Skeletal muscle satellite cell (primary cell): ENCODE data around the gene TMEM167B.

Experiments used
- H3K27me3 ChIP-seq: 2 replicates; pipeline ENCODE4 v1.7.0; 2013; ENCODE audit warnings: low read length; ENCODE audit not compliant: control insufficient read depth, insufficient read depth
- H3K36me3 ChIP-seq: 2 replicates; pipeline ENCODE4 v1.7.0; 2013; ENCODE audit warnings: mild to moderate bottlenecking, control low read depth, low read length; ENCODE audit not compliant: insufficient read depth
- H3K4me1 ChIP-seq: 2 replicates; pipeline ENCODE4 v1.7.0; 2013; ENCODE audit warnings: low read length; ENCODE audit not compliant: control insufficient read depth, insufficient read depth
- H3K4me2 ChIP-seq: 2 replicates; pipeline ENCODE4 v1.7.0; 2013; ENCODE audit warnings: mild to moderate bottlenecking, low read length
- H3K4me3 ChIP-seq: 2 replicates; pipeline ENCODE4 v1.7.0; 2013; ENCODE audit warnings: low read length
- H3K9ac ChIP-seq: 2 replicates; pipeline ENCODE4 v1.7.0; 2013; ENCODE audit warnings: mild to moderate bottlenecking, low read depth, low read length, moderate library complexity
- H3K9me3 ChIP-seq: replicated peaks from 2 replicates; pipeline ENCODE4 v1.7.0; 2013; ENCODE audit warnings: mild to moderate bottlenecking, control low read depth, low read length

TMEM167B gene

DNA sequence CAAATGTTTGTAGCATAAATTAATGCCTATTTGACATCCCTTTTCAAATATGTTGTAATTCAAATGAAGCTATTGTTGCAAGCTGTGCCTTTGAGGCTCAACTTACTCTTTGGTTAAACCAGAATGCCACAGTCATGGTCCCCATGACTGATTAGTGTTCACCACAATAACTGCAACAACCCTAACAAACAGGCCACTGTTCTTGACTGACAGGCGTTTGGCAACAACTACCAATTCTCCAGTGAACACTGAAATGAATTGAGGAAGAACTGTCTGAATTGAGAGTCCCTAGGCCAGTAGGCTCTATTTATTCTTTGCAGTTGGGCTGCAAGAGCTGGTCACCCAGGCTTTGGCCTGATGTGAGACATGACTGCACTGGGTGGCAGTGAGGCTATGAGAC is 6.6 kb upstream of the TMEM167B start:
- H3K36me3 ChIP-seq: no peaks in the 10 kb centered on the region
- no peak overlapping the region for H3K4me2 ChIP-seq
- no peak overlapping the region for H3K4me3 ChIP-seq
- no peaks in the 10 kb centered on the region for H3K27me3 ChIP-seq
- H3K9me3 ChIP-seq: no peaks in the 10 kb centered on the region
- H3K9ac ChIP-seq: no peak overlapping the region
- no peaks in the 10 kb centered on the region for H3K4me1 ChIP-seq

DNA sequence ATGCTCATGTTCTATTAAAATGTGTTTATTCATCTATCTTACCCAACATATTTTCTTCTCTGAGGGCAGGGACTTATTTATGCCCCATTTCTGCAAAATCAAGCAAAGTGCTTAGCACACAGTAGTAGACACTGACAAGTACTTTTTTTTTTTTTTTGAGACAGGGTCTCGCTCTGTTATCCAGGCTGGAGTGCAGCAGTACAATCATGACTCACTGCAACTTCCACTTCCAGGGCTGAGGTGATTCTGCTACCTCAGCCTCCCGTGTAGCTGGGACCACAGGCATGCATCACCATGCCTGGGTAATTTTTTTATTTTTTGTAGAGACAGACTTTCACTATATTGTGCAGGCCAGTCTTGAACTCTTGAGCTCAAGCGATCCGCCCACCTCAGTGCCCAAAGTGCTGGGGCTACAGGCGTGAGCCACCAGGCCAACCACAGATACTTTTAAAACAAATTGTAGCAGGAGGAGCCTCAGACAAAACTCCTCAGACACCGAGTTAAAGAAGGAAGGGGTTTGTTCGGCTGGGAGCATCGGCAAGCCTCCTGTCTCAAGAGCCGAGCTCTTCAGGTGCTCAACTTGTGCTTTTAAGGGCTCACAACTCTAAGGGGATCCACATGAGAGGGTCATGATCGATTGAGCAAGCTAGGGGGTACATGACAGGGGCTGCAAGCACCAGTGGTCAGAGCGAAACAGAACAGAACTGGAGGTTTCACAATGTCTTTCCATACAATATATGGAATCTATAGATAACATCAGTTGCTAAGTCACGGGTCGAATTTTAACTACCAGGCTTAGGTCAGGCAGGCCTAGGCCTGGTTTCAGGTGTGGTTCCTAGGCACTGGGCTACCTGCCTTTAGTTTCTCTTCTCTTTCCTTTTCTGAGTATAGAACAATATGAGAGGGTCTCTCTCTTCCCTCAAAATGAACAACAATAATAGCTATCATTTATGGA is 5.7 kb upstream of the TMEM167B start:
- no peaks in the 10 kb centered on the region for H3K27me3 ChIP-seq
- no peak overlapping the region for H3K4me3 ChIP-seq
- H3K9ac ChIP-seq: no peak overlapping the region
- H3K9me3 ChIP-seq: no peaks in the 10 kb centered on the region
- H3K4me2 ChIP-seq: no peak overlapping the region
- H3K4me1 ChIP-seq: no peaks in the 10 kb centered on the region
- no peaks in the 10 kb centered on the region for H3K36me3 ChIP-seq

DNA sequence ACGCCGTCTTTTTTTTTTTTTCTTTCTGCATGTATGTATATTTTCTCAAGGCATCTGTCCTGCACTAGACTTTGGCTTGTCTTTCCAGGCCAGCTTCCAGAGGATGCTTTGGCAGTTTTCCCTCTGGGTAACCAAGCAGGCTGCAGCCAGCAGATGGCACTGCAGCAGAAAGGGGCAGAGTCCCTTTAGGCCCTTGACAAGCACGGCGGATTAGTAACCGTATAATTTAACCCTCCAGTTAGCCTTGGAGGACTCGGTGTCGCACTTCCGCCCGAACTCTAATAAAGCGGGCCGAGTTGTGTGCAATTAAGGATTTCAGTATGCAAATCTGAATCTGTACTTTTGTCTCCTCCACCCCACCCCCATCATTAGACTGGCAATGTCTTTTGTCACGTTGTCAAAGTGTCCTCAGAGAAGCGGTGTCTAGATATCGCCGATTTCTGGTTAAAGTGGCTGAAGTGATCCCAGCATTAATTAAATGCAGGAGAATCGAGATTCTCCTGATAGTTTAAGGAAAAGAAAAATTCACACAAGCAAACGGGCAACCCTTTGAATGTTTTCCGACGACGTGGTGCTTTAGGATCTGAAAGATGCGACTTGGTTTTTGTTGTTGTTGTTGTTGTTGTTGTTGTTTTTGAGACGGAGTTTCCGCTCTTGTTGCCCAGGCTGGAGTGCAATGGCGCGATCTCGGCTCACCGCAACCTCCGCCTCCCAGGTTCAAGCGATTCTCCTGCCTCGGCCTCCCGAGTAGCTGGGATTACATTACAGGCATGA is 1.1 kb upstream of the TMEM167B start:
- Histone ChIP-seq H3K9me3 (no peaks in the 10 kb centered on the region), H3K27me3 (no peaks in the 10 kb centered on the region), H3K4me3 (no peak overlapping the region), H3K4me2 (peak overlapping the region; percentile 87), H3K36me3 (peaks cover 4% of the 10 kb centered on the region), H3K9ac (no peak overlapping the region), H3K4me1 (peaks cover 18% of the 10 kb centered on the region)

DNA sequence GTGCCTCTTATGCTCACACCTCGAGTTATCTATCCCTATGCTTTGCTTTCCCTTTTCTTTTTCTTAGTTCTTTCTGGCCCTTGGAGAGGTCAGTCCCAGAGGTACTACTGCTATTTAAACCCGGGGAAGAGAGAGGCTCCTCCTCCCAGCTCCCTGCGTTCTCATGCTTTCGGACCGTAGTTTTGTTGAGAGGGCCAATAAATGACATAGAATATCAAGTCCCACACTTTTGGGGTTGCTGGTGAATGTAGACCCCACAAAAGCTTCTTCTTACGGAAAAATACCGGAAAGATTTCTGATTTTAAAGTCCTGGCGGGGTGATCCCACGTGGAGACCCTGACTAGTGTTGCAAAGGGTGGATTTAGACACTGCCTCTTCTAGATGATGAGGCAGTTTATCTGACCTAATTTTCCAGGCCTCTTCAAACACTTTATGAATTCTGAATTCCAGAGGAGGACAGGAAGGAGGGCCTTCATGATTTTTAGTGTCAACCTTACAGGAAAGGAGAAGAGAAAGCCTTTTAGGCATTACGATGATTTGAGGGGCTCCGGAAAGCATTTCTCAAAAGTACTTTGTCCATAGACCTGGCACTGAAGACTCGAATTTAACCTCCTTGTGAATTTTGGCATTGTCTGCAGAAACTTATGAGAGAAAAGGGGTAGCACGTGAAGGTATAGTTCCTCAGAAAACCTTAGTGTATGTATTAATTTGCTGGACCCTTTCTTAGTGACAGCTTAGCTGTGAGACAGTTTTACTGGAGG is 694 bp downstream of the TMEM167B start:
- Histone ChIP-seq H3K9me3 (no peaks in the 10 kb centered on the region), H3K27me3 (no peaks in the 10 kb centered on the region), H3K4me1 (peaks cover 21% of the 10 kb centered on the region), H3K4me3 (peak overlapping the region; percentile 85), H3K9ac (peak overlapping the region; percentile 89), H3K4me2 (peak overlapping the region; percentile 87), H3K36me3 (peaks cover 11% of the 10 kb centered on the region)

- H3K27me3 ChIP-seq: no peaks in the 10 kb centered on the region
- H3K4me2 ChIP-seq: peak overlapping the region; percentile 87
- H3K9me3 ChIP-seq: no peaks in the 10 kb centered on the region
- peaks cover 16% of the 10 kb centered on the region for H3K36me3 ChIP-seq
- peak overlapping the region; percentile 89 for H3K9ac ChIP-seq
- H3K4me1 ChIP-seq: peaks cover 21% of the 10 kb centered on the region
- H3K4me3 ChIP-seq: peak overlapping the region; percentile 85
Measured at GRCh38 chr1:109091839-109092193, 1.3 kb downstream of the TMEM167B start.

DNA sequence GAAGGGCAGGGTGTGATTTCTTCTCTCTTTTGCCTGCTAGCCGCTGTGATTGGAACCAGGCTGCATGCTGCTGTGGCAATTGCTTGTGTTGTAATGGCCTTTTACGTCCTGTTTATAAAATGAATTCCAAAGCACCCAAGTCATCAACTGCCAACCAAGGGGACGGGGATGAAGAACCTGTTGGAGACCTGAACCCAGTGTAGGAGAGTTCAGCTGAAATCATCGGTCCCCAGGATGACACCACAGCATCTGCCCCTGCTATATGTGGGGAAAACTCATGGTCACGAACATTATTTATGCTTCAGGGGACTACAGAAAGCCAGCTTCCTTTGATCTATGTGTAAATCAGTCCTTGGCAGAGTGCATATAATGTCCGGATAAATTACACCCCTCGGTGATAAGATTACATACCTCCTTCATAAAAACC is 3.8 kb downstream of the TMEM167B start:
- Histone ChIP-seq H3K4me1 (peaks cover 21% of the 10 kb centered on the region), H3K9ac (no peak overlapping the region), H3K4me3 (no peak overlapping the region), H3K36me3 (peaks cover 16% of the 10 kb centered on the region), H3K9me3 (no peaks in the 10 kb centered on the region), H3K4me2 (no peak overlapping the region), H3K27me3 (no peaks in the 10 kb centered on the region)

- H3K4me3 ChIP-seq: no peak overlapping the region
- H3K36me3 ChIP-seq: peaks cover 16% of the 10 kb centered on the region
- no peak overlapping the region for H3K9ac ChIP-seq
Measured at GRCh38 chr1:109094871-109095270, 4.3 kb downstream of the TMEM167B start.

DNA sequence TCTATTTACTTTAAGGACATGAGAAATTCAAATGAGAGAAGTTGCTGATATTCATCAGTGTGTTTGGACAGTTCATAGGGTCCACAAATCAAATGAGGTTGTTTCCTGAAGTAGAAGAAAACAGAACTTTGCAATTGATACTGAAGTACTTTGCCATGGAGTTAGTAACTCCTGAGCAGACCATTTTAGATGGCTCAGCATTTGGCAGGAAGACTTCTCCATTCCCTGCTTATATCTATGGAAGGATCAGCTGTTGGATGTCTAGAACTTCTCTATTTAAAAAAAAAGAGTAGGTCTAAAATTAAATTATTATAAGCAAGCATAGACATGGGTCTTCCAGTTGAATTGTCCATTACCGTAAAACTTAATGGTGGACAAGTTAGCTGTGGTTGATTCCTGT is 5.1 kb downstream of the TMEM167B start:
- Histone ChIP-seq H3K27me3 (no peaks in the 10 kb centered on the region), H3K4me1 (peaks cover 16% of the 10 kb centered on the region), H3K4me2 (no peak overlapping the region), H3K36me3 (peaks cover 19% of the 10 kb centered on the region), H3K4me3 (no peak overlapping the region), H3K9me3 (no peaks in the 10 kb centered on the region), H3K9ac (no peak overlapping the region)

More at GRCh38 chr1:109094871-109095270, 4.3 kb downstream of the TMEM167B start:
- Histone ChIP-seq H3K27me3 (no peaks in the 10 kb centered on the region), H3K9me3 (no peaks in the 10 kb centered on the region), H3K4me2 (no peak overlapping the region), H3K4me1 (peaks cover 21% of the 10 kb centered on the region)

DNA sequence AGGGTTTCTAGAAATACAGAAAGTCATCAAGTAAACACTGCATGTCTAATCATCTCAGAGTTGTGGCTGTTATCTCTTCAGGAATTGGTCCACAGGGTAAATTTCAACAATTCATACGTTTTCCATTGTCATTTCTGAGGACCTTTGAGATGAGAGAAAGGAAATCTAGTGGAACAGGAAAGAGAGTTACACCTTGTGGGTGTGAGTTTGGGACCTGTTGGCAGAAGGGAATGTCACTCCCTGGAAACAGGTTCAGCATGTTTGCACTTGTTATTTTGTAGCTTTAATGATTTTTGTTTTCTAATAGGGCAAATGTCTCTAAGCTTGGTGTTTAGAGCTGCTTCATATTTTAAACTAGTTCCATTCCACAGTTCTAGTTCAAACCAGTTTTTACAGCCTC is 5.6 kb downstream of the TMEM167B start:
- Histone ChIP-seq H3K36me3 (peaks cover 19% of the 10 kb centered on the region), H3K27me3 (no peaks in the 10 kb centered on the region), H3K4me3 (no peak overlapping the region), H3K9me3 (no peaks in the 10 kb centered on the region), H3K9ac (no peak overlapping the region), H3K4me2 (no peak overlapping the region), H3K4me1 (peaks cover 16% of the 10 kb centered on the region)

DNA sequence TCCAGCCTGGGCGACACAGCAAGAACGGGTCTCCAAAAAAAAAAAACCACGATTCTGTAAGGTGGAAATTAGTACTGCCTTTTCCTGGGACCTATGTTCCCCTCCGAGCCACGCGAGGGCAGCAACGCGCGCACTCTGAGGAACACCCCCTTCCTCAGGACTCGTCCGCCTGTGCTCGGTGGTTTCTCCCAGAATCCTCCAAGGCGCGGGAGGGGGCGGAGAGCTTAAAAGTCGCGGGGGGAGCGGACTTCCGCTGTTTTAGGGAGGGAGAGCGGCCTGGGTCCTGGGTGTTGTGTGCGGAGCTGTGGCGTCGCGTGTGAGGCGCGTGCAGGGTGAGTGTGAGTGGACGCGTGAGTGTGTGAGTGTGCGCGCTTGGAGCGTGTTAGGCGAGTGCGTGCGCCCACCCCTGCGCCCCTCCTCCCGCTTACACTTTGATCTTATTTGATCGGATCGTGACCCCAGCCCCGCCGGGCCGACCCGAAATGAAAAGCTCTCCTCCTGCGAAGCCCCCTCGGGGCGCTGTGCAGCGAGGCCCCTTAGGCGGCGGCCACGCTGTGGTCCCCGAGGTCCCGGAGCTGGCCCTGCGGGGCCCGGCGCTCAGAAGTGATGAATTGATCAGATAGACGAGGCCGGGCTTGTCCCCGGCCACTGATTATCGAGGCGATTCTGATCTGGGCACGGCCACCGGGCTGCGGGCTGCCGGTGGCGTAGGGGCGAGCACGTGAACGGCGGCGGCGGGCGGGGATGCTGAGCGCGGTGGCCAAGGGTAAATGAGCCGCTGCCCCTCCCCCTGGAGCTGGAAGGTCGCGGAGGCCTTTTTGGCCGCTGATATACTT is 9.6 kb downstream of the TMEM167B start:
- Histone ChIP-seq H3K9ac (peak overlapping the region; percentile 99), H3K4me2 (peak overlapping the region; percentile 82), H3K36me3 (peaks cover 11% of the 10 kb centered on the region), H3K4me3 (peak overlapping the region; percentile 95), H3K27me3 (no peaks in the 10 kb centered on the region), H3K9me3 (no peaks in the 10 kb centered on the region), H3K4me1 (peaks cover 3% of the 10 kb centered on the region)
